Neural cell (in vitro differentiated cells): Measurements from ENCODE around the gene STX12.

Source experiments
- CTCF ChIP-seq: fragments of 450-650 bp; IDR thresholded peaks from 2 replicates; pipeline ENCODE4 v1.5.1; 2014; ENCODE audit warnings: antibody characterized with exemption, mild to moderate bottlenecking, moderate library complexity; ENCODE audit not compliant: poor library complexity, severe bottlenecking
- EP300 ChIP-seq: fragments of 450-650 bp; conservative IDR thresholded peaks from 2 replicates; pipeline ENCODE4 v1.6.1; 2014; ENCODE audit warnings: antibody characterized with exemption, mild to moderate bottlenecking, moderate library complexity; ENCODE audit not compliant: poor library complexity, severe bottlenecking
- EZH2 ChIP-seq: fragments of 200-600, 300-800 bp; shearing (Covaris generic), sonication (generic); IDR thresholded peaks from 2 replicates; pipeline ENCODE4 v1.6.1; 2014; ENCODE audit warnings: antibody characterized with exemption, low read length, borderline replicate concordance, mild to moderate bottlenecking; ENCODE audit not compliant: insufficient read depth, poor library complexity, severe bottlenecking
- MXI1 ChIP-seq: fragments of 450-650 bp; conservative IDR thresholded peaks from 2 replicates; pipeline ENCODE4 v1.6.1; 2014; ENCODE audit warnings: antibody characterized with exemption, mild to moderate bottlenecking; ENCODE audit not compliant: poor library complexity, severe bottlenecking
- POLR2AphosphoS5 ChIP-seq: IDR thresholded peaks from 2 replicates; pipeline ENCODE4 v1.6.1; 2012
- RAD21 ChIP-seq: fragments of 450-650 bp; conservative IDR thresholded peaks from 2 replicates; pipeline ENCODE4 v1.6.1; 2014; ENCODE audit warnings: antibody characterized with exemption, mild to moderate bottlenecking, moderate library complexity
- REST ChIP-seq: IDR thresholded peaks from 2 replicates; pipeline ENCODE4 v1.6.1; 2012; ENCODE audit warnings: borderline replicate concordance
- SMC3 ChIP-seq: fragments of 450-650 bp; conservative IDR thresholded peaks from 2 replicates; pipeline ENCODE4 v1.6.1; 2014; ENCODE audit warnings: antibody characterized with exemption, mild to moderate bottlenecking, moderate library complexity; ENCODE audit not compliant: poor library complexity
- TAF1 ChIP-seq: IDR thresholded peaks from 2 replicates; pipeline ENCODE4 v1.6.1; 2012; ENCODE audit warnings: low read depth

- TF ChIP-seq EZH2 (no peak), CTCF (no peak), EP300 (no peak), POLR2AphosphoS5 (no peak), REST (no peak), RAD21 (no peak), MXI1 (no peak), SMC3 (no peak), TAF1 (no peak)
Observed at GRCh38 chr1:27759236-27759635, 13.8 kb upstream of the STX12 start.
